MCF 10A (cell line): ENCODE measurements around the gene KRTAP13-1. TPM values are rescaled to one million over a fixed set of nuclear protein-coding genes. Genes with fewer than 3 reads are reported as not detected.

ENCODE experiments used
- Bru-seq: library from RNA; stranded (reverse); fragments of 400-500 nt; gene quantifications from one replicate; lab custom pipeline; 2021; lab: Mats Ljungman, UMichigan
- BruChase-seq, 2 experiments: library from RNA; stranded (reverse); fragments of 400-500 nt; gene quantifications; one replicate each; lab custom pipeline; 2021; lab: Mats Ljungman, UMichigan
- BruUV-seq: library from RNA; stranded (reverse); fragments of 400-500 nt; replicated peaks from 2 replicates; lab custom pipeline; 2021; lab: Mats Ljungman, UMichigan
- CTCF ChIA-PET: fragments of 300-600 bp; sonication (Branson Sonifier 250); formaldehyde crosslinking; extraction: SDS; loops from one replicate; lab custom pipeline; 2021; ENCODE audit warnings: antibody characterized with exemption, inconsistent platforms; lab: Yijun Ruan, JAX
- POLR2A ChIA-PET: fragments of 300-600, 350-650 bp; sonication (Branson Sonifier 250); formaldehyde crosslinking; extraction: SDS; loops from one replicate; lab custom pipeline; 2020; ENCODE audit warnings: antibody characterized with exemption, inconsistent platforms; lab: Yijun Ruan, JAX
- DNase-seq: peaks from one replicate; pipeline ENCODE4 v3.0.0-alpha.2; 2018; ENCODE audit not compliant: unreplicated experiment
- H3K27ac Mint-ChIP-seq: one replicate; pipeline ENCODE4 v1.8.0; 2022; ENCODE audit warnings: mild to moderate bottlenecking, low read depth, mixed read lengths; ENCODE audit not compliant: unreplicated experiment
- H3K27me3 Mint-ChIP-seq: one replicate; pipeline ENCODE4 v1.8.0; 2022; ENCODE audit warnings: mixed read lengths; ENCODE audit not compliant: insufficient read depth, unreplicated experiment
- H3K36me3 Mint-ChIP-seq: one replicate; pipeline ENCODE4 v1.8.0; 2022; ENCODE audit warnings: mild to moderate bottlenecking, moderate library complexity, mixed read lengths; ENCODE audit not compliant: insufficient read depth, unreplicated experiment
- H3K4me1 Mint-ChIP-seq: one replicate; pipeline ENCODE4 v1.8.0; 2022; ENCODE audit warnings: mixed read lengths; ENCODE audit not compliant: insufficient read depth, unreplicated experiment
- H3K4me3 Mint-ChIP-seq: one replicate; pipeline ENCODE4 v1.8.0; 2022; ENCODE audit warnings: mild to moderate bottlenecking, moderate library complexity, mixed read lengths; ENCODE audit not compliant: unreplicated experiment
- H3K9me3 Mint-ChIP-seq: one replicate; pipeline ENCODE4 v1.8.0; 2022; ENCODE audit warnings: mixed read lengths; ENCODE audit not compliant: unreplicated experiment
- CTCF ChIP-seq: fragments of 200-600 bp; IDR thresholded peaks from one replicate; pipeline ENCODE4 v1.8.0; 2022; ENCODE audit warnings: antibody characterized with exemption, mild to moderate bottlenecking; ENCODE audit not compliant: unreplicated experiment
- intact Hi-C: fragments of 100-400 bp; cut with micrococcal nuclease; formaldehyde crosslinking; loops from 2 replicates; pipeline ENCODE4 v1.14.1; 2022
- long read RNA-seq: library from polyadenylated mRNA; stranded (forward); transcript quantifications from one replicate; pipeline ENCODE4 v2.0.0, GENCODE V29; 2022
- total RNA-seq: library from RNA; stranded (reverse); gene quantifications from 2 replicates; pipeline ENCODE4 v1.2.3, GENCODE V29; 2022

KRTAP13-1 gene
- total RNA-seq, result not detected in 2 replicates
- not detected for Bru-seq, nascent RNA
- BruChase-seq, experiment 1, labeled RNA remaining after a 6-hour chase, result not detected
- not detected for BruChase-seq, experiment 2, labeled RNA remaining after a 2-hour chase
- long read RNA-seq, result 0 reads

DNA sequence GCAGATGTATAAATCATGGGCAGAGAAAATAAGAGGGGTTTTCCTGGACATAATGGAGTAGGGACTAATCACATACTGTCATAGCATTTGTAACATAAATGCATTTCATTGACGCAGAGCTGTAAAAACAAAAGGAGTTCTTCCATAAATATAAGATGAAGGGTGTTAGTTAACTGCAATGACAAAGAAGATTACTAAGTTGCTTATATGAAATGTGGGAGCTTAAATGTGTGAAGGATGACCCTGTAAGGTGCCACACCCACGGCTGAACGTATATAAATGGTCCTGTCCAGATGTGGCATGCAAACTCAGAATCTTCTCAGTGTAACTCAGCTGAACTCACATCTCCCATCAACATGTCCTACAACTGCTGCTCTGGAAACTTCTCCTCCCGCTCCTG lies at the start of gene KRTAP13-1:
Gene KRTAP13-1 (plus strand): TSS at position 301 of the 400 bp plus-strand sequence. CDS start 56 bp downstream, at position 357.
- no peaks in the 10 kb centered on the region for H3K4me1 Mint-ChIP-seq
- ChIA-PET POLR2A (no interaction called here), CTCF (no interaction called here)
- H3K4me3 Mint-ChIP-seq, result no peak within 1 kb of the TSS
- no peak for DNase-seq
- no peaks in the 10 kb centered on the region for H3K9me3 Mint-ChIP-seq
- H3K36me3 Mint-ChIP-seq, result no peaks in the 10 kb centered on the region
- TF ChIP-seq CTCF, result no peak
- H3K27me3 Mint-ChIP-seq, result peaks cover 94% of the 10 kb centered on the region
- intact Hi-C loops, result no loop called here
- no peak within 1 kb of the TSS for H3K27ac Mint-ChIP-seq
- no TSS peak for BruUV-seq

DNA sequence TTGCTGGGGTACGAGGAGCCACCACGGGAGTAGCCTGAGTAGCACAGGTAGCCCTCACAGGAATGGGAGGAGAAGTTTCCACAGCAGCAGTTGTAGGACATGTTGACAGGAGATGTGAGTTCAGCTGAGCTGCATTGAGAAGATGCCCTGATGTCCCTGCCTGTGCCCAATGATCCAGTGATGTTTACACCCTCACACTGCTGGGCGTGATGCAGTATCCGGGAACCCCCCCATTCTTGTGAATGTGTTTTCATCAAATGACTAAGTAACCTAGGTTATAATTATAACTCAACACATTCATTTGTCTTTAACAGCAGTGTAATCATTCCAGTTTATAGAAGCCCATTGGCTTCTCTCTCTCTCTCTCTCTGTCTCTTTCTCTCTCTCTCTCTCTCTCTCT lies 47.3 kb upstream of the KRTAP13-1 start, which contains the start of gene KRTAP23-1:
Gene KRTAP23-1 (minus strand): TSS at position 101 of the 400 bp plus-strand sequence. CDS start 0 bp downstream, at position 101.
- H3K36me3 Mint-ChIP-seq, result no peaks in the 10 kb centered on the region
- H3K27me3 Mint-ChIP-seq, result peaks cover 14% of the 10 kb centered on the region
- POLR2A ChIA-PET, result interaction anchor here (0.7 kb wide), 1 partner anchor 912 kb away, joined by 4 read pairs; no protein-coding TSS in a partner anchor
- intact Hi-C loops, result loop anchor here (10.0 kb wide), 1 partner anchor 86 kb away; the partner anchor contains the start of gene KRTAP13-4
- CTCF ChIA-PET, result interaction anchor here (0.5 to 0.6 kb wide), 2 partner anchors 67 to 1272 kb away, joined by 4 read pairs; no protein-coding TSS in a partner anchor
- H3K27ac Mint-ChIP-seq, result no peak within 1 kb of the TSS
- H3K4me3 Mint-ChIP-seq, result no peak within 1 kb of the TSS
- H3K4me1 Mint-ChIP-seq, result no peaks in the 10 kb centered on the region
- no peaks in the 10 kb centered on the region for H3K9me3 Mint-ChIP-seq
- DNase-seq, result no peak
- TF ChIP-seq CTCF, result no peak
- BruUV-seq, result no TSS peak

DNA sequence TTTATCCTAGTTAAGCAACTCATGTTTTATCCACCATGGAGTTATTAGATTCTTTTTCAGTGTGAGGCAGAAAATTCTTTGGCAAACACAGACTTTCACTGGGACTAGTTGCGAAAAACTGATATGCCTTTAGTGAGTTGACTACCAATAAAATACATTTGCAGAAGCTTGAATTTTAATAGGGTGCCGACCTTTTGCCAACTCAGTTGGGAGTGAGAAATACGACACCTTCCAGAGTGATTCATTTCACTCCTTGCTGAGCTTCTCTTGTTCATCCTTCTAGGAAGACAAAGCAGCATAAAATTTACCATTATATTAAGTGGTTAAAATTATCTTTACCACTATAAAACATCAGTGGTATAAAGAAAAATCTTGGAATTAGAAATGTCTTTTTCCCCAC lies 46.3 kb upstream of the KRTAP13-1 start:
- no peak for TF ChIP-seq CTCF
- Mint-ChIP-seq H3K27me3 (peaks cover 24% of the 10 kb centered on the region), H3K27ac (no peak overlapping the region), H3K9me3 (no peaks in the 10 kb centered on the region), H3K36me3 (no peaks in the 10 kb centered on the region), H3K4me1 (no peaks in the 10 kb centered on the region), H3K4me3 (no peak overlapping the region)
- no TSS peak for BruUV-seq
- ChIA-PET POLR2A (interaction anchor here (0.6 to 0.7 kb wide), 3 partner anchors 185 to 1301 kb away, joined by 3 read pairs; no protein-coding TSS in a partner anchor), CTCF (interaction anchor here (0.5 to 2.2 kb wide), 3 partner anchors 9 to 817 kb away, joined by 3 to 6 read pairs (median 5); no protein-coding TSS in a partner anchor)
- intact Hi-C loops, result loop anchor here (10.0 kb wide), 1 partner anchor 85 kb away; the partner anchor contains the start of gene KRTAP13-4
- DNase-seq, result peak; percentile 49

GRCh38 chr21:30351534-30351933 lies 44.3 kb upstream of the KRTAP13-1 start:
- no TSS peak for BruUV-seq
- H3K36me3 Mint-ChIP-seq, result no peaks in the 10 kb centered on the region
- H3K4me1 Mint-ChIP-seq, result no peaks in the 10 kb centered on the region
- no peak for TF ChIP-seq CTCF
- POLR2A ChIA-PET, result no interaction called here
- H3K27me3 Mint-ChIP-seq, result peaks cover 44% of the 10 kb centered on the region
- intact Hi-C loops, result no loop called here
- no peak overlapping the region for H3K4me3 Mint-ChIP-seq
- no peak overlapping the region for H3K27ac Mint-ChIP-seq
- no peaks in the 10 kb centered on the region for H3K9me3 Mint-ChIP-seq
- DNase-seq, result no peak
- CTCF ChIA-PET, result interaction anchor here (0.7 kb wide), 1 partner anchor 11 kb away, joined by 3 read pairs; no protein-coding TSS in a partner anchor
